HG02943 (cell line): Measurements from ENCODE around the gene EIF2S1.
"Not testable (repeated sequence)": the region's sequence is repeated elsewhere in the genome, so short reads cannot be mapped to it uniquely, and the experiment has no call there.

ENCODE experiments used
- ATAC-seq: cut with Tn5 transposase; IDR thresholded peaks from one replicate; pipeline ENCODE4 v1.9.1; 2021; ENCODE audit warnings: mild to moderate bottlenecking, low read depth, moderate library complexity; ENCODE audit not compliant: unreplicated experiment

Gene EIF2S1

GRCh38 chr14:67409461-67409860 is 49.3 kb downstream of the EIF2S1 start:
- no peak for ATAC-seq

GRCh38 chr14:67410313-67410712 is 50.2 kb downstream of the EIF2S1 start:
- ATAC-seq = no peak

GRCh38 chr14:67411370-67411769 is 51.2 kb downstream of the EIF2S1 start:
- ATAC-seq = no peak

- ATAC-seq = no peak
These were observed 51.8 kb downstream of the EIF2S1 start, which contains the start of gene PLEK2 for GRCh38 chr14:67411820-67412421. Gene PLEK2, minus strand, starts transcription at chr14:67412165. Its CDS starts 106 bp downstream, at chr14:67412059.

- no peak for ATAC-seq
These were observed 54.0 kb downstream of the EIF2S1 start for GRCh38 chr14:67413806-67414769.

- not testable (repeated sequence) for ATAC-seq
These were observed 55.5 kb downstream of the EIF2S1 start for GRCh38 chr14:67415610-67416009.

- no peak for ATAC-seq
These were observed 56.0 kb downstream of the EIF2S1 start for GRCh38 chr14:67416085-67416484.

- ATAC-seq = no peak
These were observed 56.7 kb downstream of the EIF2S1 start for GRCh38 chr14:67416810-67417209.

- no peak for ATAC-seq
These were observed 57.5 kb downstream of the EIF2S1 start for GRCh38 chr14:67417633-67418032.

GRCh38 chr14:67418401-67419191 is 58.5 kb downstream of the EIF2S1 start:
- ATAC-seq = no peak

GRCh38 chr14:67420102-67420739 is 60.1 kb downstream of the EIF2S1 start:
- no peak for ATAC-seq

- no peak for ATAC-seq
These were observed 61.5 kb downstream of the EIF2S1 start for GRCh38 chr14:67421356-67422224.

- no peak for ATAC-seq
These were observed 63.3 kb downstream of the EIF2S1 start for GRCh38 chr14:67423424-67423823.

- no peak for ATAC-seq
These were observed 64.4 kb downstream of the EIF2S1 start for GRCh38 chr14:67424539-67424938.

- no peak for ATAC-seq
These were observed 65.5 kb downstream of the EIF2S1 start for GRCh38 chr14:67425608-67426007.

GRCh38 chr14:67426161-67426560 is 66.0 kb downstream of the EIF2S1 start:
- no peak for ATAC-seq

GRCh38 chr14:67426983-67427606 is 67.0 kb downstream of the EIF2S1 start:
- no peak for ATAC-seq

- no peak for ATAC-seq
These were observed 68.4 kb downstream of the EIF2S1 start for GRCh38 chr14:67428501-67429031.
